Gastrocnemius medialis (tissue), 4 donors: ENCODE measurements around the gene SERAC1.

Source experiments
- POLR2A ChIP-seq, 2 donors: fragments of 450-650 bp; IDR thresholded peaks; one replicate each; pipeline ENCODE4 v1.6.1; 2017; ENCODE audit warnings: antibody characterized with exemption in 2 of 2, mild to moderate bottlenecking in 2 of 2, moderate library complexity in 2 of 2
- TF ChIP-seq, protein P1 (sequence below), 5 experiments: fragments of 450-650 bp in 3 of 5; fragments of 200-600 bp in 2 of 5; sonication (generic) in 2 of 5; IDR thresholded peaks in 4 of 5; conservative IDR thresholded peaks in 1 of 5; 1 replicate in 4 of 5; 2 replicates in 1 of 5; pipeline ENCODE4 v1.5.1; 2016 to 2019; ENCODE audit warnings: antibody characterized with exemption in 5 of 5, mild to moderate bottlenecking in 3 of 5, moderate library complexity in 3 of 5

DNA sequence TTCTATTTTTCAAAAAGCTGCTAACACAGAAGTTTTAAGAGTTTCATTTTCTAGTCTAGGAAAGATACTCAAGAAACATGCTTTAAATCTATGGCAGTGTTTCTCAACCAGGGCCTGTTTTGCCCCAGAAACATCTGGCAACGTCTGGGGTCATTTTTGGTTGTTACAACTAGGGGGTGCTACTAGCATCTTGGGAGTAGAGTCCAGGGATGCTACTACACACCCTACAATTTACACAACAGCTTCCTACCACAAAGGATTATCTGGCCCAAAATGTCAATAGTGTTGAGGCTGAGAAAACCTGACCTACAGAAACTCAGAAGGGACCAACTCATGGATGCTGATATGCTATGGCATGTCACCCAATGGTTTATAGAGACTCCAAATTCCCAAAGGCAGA lies 24.4 kb downstream of the SERAC1 start:
- TF ChIP-seq, protein P1, sequence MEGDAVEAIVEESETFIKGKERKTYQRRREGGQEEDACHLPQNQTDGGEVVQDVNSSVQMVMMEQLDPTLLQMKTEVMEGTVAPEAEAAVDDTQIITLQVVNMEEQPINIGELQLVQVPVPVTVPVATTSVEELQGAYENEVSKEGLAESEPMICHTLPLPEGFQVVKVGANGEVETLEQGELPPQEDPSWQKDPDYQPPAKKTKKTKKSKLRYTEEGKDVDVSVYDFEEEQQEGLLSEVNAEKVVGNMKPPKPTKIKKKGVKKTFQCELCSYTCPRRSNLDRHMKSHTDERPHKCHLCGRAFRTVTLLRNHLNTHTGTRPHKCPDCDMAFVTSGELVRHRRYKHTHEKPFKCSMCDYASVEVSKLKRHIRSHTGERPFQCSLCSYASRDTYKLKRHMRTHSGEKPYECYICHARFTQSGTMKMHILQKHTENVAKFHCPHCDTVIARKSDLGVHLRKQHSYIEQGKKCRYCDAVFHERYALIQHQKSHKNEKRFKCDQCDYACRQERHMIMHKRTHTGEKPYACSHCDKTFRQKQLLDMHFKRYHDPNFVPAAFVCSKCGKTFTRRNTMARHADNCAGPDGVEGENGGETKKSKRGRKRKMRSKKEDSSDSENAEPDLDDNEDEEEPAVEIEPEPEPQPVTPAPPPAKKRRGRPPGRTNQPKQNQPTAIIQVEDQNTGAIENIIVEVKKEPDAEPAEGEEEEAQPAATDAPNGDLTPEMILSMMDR (IDR thresholded peaks at IDR 0.05 in 4 of 5, conservative IDR thresholded peaks at IDR 0.05 in 1 of 5): no peak
- TF ChIP-seq POLR2A (IDR thresholded peaks at IDR 0.05): no peak
